Thyroid gland (tissue), 4 donors: ENCODE measurements around the gene ACSF3.

Source experiments
- CTCF ChIP-seq, 6 experiments: fragments of 200-600 bp in 3 of 6; fragments of 450-650 bp in 3 of 6; sonication (generic) in 3 of 6; IDR thresholded peaks; one replicate each; pipeline ENCODE4 v1.5.1; 2016 to 2019; ENCODE audit warnings: antibody characterized with exemption in 6 of 6, mild to moderate bottlenecking in 2 of 6, inconsistent platforms in 1 of 6, moderate library complexity in 1 of 6
- POLR2A ChIP-seq, 2 donors: fragments of 450-650 bp; IDR thresholded peaks; one replicate each; pipeline ENCODE4 v1.6.1; 2017; ENCODE audit warnings: antibody characterized with exemption in 2 of 2, mild to moderate bottlenecking in 2 of 2, moderate library complexity in 1 of 2

GRCh38 chr16:89160977-89161701, 67.5 kb downstream of the ACSF3 start:
- TF ChIP-seq CTCF (IDR thresholded peaks at IDR 0.05) (no peak), POLR2A (IDR thresholded peaks at IDR 0.05) (no peak)
